GM12891 (cell line): ENCODE data around the gene RPL27.

Source experiments
- POLR2A ChIP-seq: IDR thresholded peaks from 2 replicates; pipeline ENCODE4 v1.6.1; 2011; ENCODE audit warnings: low read depth, low read length, control low read depth
- POLR2AphosphoS5 ChIP-seq: IDR thresholded peaks from 2 replicates; pipeline ENCODE4 v1.6.1; 2011; ENCODE audit warnings: low read depth, low read length, control low read depth
- TAF1 ChIP-seq: IDR thresholded peaks from 2 replicates; pipeline ENCODE4 v1.6.1; 2011; ENCODE audit warnings: low read depth, low read length, control low read depth

DNA sequence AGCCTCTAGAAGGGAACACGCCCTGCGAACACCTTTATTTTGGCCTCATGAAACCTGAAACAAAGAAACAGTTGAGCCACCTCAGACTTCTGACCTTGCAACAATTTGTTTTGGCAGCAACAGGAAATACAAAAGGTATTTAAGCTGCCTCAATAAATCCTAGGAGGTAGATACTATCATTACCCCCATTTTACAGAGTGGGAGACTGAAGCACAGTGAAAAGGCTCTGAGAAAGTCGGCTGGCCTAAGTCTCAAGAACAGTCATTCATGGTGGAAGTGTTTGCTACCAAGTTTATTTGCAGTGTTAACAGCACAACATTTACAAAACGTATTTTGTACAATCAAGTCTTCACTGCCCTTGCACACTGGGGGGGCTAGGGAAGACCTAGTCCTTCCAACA is 45.8 kb downstream of the RPL27 start:
- no peak for TF ChIP-seq POLR2AphosphoS5
- TF ChIP-seq POLR2A: no peak
- no peak for TF ChIP-seq TAF1
